Right renal pelvis (tissue), 4 donors: ENCODE measurements around the gene HOXA13. TPM values are rescaled to one million over a fixed set of nuclear protein-coding genes. Genes with fewer than 3 reads are reported as not detected.
A peak's percentile ranks its signal among the peaks of the same experiment; 100 is the strongest.

Experiments used
- DNase-seq, 4 donors: peaks; one replicate each; pipeline ENCODE4 v3.0.0-alpha.2; 2013; ENCODE audit warnings: low read depth in 4 of 4, low spot score in 3 of 4, missing footprints in 1 of 4
- polyA plus RNA-seq, 4 donors: library from polyadenylated mRNA; unstranded; fragments of 120-200 nt; gene quantifications; one replicate each; pipeline ENCODE4 v1.2.1, GENCODE V29; 2013; ENCODE audit not compliant: insufficient read length in 4 of 4

Gene HOXA13
- polyA plus RNA-seq, 4 donors: 0.01 to 0.06 TPM; not detected in 2

DNA sequence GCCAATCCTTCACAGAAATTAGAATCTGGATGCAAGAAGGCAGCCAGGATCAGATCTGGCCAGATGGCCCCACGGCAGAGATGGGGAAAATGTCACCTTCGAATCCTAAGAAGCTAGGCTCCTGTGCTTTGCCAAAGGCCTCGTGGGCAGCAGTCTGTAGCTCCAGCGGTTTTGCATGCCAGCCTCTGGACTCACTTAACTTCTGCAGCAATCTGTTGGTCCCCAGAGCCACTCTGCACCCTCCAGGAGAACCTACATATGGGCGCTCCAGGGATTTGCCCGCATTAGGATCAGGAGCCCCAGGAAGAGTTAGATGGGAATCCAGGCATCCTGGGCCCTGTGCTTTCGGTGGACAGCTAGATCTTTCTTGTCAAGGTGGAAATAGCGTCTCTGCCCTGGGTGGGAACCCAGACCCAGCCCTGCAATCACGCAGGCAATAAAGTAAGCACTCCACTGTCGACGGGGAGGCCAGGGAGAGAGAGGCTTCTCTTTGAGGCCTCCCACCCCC, 10.1 kb upstream of the HOXA13 start:
- no peak for DNase-seq

DNA sequence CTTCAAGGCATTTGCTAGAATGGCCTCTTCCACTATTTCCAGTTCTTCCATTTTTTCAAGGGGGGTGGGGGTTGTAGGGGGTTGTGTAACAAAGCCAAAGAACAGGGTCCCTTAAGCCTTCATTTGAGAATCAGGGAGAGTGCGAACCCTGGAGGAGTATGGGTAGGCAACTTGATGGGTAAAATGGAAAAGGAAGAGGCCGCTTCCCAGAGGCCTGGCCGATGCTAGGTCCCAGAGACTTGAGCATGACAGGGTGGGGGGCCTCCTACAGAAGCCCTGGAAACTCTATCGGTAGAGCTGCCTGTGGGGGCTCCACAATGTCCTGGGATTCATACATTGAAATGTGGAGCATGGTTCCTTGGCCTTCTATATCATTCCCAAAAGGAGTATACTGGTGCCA, 9.1 kb upstream of the HOXA13 start:
- no peak for DNase-seq

GRCh38 chr7:27207348-27207985, 7.6 kb upstream of the HOXA13 start:
- DNase-seq: no peak

- DNase-seq: no peak
Observed at GRCh38 chr7:27205325-27206280, 5.7 kb upstream of the HOXA13 start.

DNA sequence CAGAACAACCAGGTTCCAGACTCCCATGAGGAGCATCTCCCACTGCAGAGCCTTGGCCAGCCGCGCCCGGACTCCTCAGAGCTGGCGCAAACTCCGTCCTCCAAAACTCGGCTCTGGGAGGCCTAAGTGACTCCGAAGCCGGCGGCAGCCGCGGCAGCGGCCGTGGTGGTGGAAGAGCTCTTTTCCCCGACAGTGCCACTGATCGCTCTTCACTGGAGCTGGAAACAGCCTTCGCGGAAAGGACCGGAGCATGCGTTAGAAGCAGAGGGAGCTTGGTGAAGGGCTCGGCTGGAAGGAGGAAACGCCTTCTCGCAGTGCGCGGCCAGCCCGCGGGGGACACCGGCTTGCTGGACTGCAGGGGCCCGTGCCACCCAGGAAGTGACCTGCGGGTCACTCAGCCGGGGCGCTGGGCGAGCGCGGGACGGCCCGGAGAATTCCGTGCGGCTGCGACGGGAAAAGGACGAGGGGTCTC, 5.0 kb upstream of the HOXA13 start:
- no peak for DNase-seq

DNA sequence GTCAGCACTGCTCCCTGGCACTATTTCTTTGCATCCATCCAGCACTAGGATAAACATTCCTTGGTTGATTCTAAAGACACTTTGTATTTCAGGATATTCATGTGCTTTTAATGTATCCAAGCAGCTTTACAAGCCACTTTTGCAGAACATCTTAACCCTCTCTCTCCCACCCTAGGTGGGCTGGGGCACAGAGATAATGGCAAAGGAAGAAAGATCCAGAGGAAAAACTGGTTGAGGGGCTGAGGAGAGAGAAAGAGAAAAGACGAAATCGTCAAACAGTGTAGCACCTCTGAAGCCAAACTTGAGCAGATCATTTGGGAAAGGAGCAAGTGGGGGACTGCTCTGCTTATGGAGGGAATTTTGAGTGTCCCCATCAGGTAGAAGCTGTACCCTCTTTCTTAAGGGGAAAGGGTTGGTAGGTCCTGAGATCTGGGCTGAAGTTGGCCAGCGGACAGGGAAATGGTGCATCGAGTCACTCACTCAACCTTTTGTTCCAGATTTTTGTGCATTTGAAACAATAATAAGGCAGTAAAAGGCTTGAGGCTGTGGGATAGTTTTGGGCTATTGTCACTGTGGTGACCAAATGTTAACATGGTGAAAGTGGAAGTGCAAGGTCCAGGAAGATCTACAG, 4.2 kb upstream of the HOXA13 start:
- no peak for DNase-seq

GRCh38 chr7:27203365-27203953, 3.6 kb upstream of the HOXA13 start:
- no peak for DNase-seq

DNA sequence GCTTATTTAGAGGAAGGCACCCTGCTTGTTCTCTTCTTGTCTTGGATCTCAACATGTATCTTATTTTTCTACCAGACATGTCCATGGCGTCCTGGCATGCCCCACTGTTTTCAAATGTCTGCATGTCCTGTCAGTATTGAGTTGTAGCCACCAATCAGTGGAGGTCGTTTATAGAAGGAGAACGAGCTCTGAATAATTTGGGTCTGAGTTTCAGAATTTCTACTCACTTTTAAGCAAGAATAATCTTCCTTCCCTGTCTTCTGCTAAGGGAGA, 2.9 kb upstream of the HOXA13 start:
- no peak for DNase-seq

- DNase-seq: no peak
Observed at GRCh38 chr7:27202018-27202861, 2.3 kb upstream of the HOXA13 start.

GRCh38 chr7:27201580-27202017, 1.7 kb upstream of the HOXA13 start:
- no peak for DNase-seq

DNA sequence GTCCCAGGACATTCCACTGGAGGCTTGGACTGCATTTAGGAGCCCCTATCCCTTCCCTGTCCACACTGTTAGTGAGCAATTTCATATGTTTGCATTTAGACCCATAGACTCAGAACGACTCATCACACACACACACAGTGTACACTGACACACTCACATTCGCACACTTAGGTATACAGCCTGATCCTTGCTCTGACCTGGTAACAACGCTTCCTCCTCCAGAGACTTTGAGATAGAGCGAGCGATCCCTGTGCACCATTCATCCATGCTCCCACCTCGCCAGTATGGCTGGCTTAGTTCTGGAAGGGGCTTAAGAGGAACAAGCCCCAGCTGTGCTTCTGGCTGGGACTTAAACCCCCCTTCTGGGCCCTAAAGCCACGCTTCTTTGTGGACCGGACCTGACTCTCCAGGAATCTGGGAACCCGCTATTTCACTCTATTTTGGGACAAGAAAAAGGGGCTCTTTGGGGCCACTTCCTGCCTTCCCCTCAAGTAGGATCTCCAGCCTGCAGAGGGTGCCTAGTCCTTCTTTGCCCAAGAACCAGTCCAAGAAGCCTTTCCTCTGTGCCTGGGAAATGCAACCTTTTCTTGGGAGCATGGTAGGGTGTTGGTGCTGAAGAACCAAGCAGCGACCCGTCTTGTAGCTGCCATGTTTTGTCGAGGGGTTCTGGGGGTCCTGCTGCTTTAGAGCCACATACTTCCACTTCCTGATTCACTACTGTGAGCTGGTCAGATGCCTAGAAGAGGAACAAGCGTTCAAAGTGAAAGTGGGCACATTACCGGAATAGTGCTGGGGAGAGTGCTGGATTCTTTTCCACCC, 1.1 kb upstream of the HOXA13 start:
- DNase-seq: no peak

DNA sequence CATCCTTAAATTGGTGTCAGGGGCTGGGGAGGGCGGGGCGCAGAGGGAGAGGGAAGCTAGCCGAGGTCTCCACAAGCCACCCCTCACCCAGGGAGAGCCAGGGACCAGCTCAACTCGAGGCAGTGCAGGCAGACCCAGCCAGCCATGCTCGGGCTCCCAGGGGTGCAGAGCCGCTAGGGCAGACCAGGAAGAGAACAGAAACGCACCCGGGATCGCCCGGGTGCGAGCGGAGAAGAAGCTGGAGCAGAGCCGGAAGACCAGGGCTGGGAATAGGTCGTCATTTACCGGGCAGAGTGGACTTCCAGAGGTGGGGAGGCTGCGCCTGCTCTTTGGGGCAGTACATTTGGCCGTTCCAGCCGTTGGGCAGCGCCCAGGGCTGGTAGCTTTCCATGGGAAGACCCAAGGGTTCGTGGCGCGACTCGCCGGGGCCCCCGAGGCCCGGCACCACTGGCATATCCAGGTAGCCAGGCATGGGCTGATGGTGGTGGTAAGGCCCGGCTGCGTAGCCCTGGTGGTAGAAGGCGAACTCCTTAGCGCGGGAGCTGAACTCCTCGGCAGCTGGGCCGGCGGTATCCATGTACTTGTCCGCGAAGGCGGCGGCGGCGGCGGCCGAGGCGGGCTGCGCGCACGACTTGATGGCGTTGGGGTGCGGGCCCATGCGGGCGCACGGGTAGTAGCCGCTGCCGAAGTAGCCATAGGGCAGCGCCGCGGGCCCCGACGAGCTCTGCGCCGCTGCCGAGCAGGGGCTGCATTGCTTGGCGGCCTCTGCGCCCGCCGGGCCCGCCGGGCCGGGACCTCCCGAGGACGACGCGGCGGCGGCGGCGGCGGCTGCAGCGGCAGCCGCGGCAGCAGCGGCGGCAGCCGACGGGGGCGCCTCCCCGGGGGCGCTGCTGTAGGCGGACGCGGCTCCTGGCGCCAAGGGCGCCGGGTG, 755 bp downstream of the HOXA13 start:
- no peak for DNase-seq

GRCh38 chr7:27198138-27198841, 1.6 kb downstream of the HOXA13 start:
- peak in 1 of 4 donors; percentile 34 for DNase-seq

- DNase-seq: peak in 1 of 4 donors; percentile 43
Observed at GRCh38 chr7:27197137-27198042, 2.5 kb downstream of the HOXA13 start.

DNA sequence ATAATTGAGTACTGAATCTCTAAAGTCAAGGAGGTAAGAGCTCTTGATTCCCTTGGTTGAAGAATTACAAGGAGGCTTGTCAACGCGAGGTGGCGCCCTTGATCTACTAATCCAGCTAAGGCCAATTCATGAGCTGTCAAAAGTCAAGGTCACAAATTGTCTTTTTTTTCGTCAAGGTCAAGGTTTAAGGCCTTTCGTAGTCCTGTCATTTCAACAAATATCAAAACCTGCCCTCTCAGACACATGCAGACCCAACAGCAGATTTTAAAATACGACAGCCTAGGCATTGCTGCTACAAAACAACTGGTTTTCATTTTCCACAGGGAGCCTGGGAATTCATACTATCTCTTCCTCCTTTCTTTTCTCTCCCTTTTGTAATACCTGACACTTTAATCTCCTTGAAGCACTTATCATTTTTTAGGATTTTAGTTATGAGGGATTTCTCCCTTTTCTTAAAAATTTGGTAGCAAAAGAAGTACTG, 3.6 kb downstream of the HOXA13 start:
- DNase-seq: peak in 1 of 4 donors; percentile 79

GRCh38 chr7:27194686-27195379, 5.1 kb downstream of the HOXA13 start:
- no peak for DNase-seq
